NCI-H2107 (cell line): ENCODE results near the gene UMODL1.

Source experiments
- DNase-seq: peaks from one replicate; lab custom pipeline; 2025; lab: John Stamatoyannopoulos, UW

The UMODL1 gene, protein sequence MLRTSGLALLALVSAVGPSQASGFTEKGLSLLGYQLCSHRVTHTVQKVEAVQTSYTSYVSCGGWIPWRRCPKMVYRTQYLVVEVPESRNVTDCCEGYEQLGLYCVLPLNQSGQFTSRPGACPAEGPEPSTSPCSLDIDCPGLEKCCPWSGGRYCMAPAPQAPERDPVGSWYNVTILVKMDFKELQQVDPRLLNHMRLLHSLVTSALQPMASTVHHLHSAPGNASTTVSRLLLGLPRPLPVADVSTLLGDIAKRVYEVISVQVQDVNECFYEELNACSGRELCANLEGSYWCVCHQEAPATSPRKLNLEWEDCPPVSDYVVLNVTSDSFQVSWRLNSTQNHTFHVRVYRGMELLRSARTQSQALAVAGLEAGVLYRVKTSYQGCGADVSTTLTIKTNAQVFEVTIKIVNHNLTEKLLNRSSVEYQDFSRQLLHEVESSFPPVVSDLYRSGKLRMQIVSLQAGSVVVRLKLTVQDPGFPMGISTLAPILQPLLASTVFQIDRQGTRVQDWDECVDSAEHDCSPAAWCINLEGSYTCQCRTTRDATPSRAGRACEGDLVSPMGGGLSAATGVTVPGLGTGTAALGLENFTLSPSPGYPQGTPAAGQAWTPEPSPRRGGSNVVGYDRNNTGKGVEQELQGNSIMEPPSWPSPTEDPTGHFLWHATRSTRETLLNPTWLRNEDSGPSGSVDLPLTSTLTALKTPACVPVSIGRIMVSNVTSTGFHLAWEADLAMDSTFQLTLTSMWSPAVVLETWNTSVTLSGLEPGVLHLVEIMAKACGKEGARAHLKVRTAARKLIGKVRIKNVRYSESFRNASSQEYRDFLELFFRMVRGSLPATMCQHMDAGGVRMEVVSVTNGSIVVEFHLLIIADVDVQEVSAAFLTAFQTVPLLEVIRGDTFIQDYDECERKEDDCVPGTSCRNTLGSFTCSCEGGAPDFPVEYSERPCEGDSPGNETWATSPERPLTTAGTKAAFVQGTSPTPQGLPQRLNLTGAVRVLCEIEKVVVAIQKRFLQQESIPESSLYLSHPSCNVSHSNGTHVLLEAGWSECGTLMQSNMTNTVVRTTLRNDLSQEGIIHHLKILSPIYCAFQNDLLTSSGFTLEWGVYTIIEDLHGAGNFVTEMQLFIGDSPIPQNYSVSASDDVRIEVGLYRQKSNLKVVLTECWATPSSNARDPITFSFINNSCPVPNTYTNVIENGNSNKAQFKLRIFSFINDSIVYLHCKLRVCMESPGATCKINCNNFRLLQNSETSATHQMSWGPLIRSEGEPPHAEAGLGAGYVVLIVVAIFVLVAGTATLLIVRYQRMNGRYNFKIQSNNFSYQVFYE

DNA sequence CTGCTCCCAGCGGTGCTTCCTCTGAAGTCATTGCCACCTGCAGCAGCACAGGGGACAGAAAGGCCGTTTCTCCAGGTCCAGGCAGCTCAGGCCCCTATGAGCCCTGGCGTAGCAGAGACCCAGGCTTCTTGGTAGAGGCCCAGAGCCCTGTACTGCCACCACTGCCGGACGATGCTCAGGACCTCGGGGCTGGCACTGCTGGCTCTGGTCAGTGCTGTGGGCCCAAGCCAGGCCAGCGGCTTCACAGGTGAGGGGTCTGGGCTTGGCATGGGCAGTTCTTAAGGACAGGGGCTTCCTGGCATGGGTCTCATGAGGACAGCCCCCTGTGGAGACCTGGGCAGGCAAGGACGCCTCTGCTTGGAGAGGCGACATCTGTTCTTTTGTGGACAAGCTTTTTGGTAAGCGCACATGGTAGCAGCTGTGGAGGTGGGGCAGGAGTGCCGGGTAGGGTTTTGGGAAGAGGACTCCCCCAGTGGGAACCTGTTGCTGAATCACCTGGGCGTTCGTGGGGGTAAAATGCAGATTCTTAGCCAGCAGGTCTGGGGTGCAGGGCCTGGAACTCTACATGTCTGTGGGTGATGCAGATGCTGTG, at the start of gene UMODL1:
TSS of gene UMODL1 (plus strand) at position 172 of the 592 bp plus-strand sequence. CDS start at position 172, 0 bp downstream.
- no peak for DNase-seq

DNA sequence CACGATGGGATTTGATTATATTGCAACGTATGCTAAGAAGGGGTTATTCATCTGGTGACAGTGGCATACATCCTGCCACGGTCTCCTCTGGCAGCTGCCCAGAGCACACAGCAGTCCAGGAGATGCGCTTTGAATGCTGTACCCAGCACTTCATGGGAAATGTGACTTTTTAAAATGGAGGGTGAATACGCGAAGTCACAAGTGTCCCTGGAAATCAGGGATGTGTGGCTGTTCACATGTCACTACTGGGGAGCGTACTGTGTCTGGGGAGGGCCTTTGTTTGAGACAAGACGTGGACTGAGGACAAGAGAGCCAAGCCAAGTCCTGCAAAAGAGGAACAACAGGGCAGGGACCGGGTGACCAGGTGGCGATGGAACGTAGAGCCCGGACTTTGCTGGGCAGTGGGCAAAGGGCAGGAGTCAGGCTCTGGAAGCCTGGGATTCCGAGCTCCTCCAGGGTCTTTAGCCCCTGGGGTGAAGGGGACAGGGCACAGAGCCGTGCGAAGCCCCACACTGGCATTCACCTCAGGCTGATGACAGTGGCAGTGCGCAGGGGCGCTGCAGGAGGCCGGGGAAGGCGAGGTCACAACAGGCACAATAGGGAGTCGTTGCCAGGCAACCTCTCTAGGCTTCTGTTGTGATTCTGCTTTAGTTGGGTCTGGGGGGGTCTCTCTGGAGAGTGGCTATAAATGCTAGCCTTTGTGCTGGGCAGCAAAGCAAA, 49.6 kb upstream of the UMODL1 start:
- peak; percentile 33 for DNase-seq

DNA sequence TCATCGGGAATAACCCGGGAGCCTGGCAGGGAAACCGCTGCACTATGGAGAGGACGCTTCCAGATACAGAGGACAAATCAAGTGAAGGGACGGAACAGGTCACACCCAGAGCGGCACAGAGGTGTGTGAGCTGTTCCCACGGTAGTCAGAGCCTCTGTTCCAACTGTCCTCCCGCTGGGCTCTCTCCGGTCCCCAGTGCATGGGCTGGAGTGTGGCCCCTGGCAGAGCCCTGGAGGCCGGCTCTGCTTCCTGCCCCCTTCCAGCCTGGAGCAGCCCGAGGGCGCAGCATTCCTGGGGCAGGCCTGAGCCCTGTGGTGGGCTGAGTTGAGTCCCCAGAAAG, 49.1 kb upstream of the UMODL1 start:
- no peak for DNase-seq

DNA sequence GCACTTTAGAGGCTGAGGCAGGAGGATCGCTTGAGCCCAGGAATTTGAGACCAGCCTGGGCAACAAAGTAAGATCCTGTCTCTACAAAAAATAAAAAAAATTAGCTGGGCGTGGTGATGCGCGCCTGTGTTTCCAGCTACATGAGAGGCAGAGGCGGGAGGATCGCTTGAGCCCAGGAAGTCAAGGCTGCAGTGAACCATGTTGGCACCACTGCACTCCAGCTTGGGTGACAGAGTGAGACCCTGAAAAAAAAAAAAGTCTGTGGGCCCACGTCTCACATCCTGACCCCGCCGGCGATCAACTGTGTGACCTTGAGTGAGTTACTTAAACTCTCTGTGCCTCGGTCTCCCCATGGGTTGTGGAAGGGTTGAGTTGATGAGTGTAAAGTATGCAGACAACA, 48.2 kb upstream of the UMODL1 start:
- no peak for DNase-seq

DNA sequence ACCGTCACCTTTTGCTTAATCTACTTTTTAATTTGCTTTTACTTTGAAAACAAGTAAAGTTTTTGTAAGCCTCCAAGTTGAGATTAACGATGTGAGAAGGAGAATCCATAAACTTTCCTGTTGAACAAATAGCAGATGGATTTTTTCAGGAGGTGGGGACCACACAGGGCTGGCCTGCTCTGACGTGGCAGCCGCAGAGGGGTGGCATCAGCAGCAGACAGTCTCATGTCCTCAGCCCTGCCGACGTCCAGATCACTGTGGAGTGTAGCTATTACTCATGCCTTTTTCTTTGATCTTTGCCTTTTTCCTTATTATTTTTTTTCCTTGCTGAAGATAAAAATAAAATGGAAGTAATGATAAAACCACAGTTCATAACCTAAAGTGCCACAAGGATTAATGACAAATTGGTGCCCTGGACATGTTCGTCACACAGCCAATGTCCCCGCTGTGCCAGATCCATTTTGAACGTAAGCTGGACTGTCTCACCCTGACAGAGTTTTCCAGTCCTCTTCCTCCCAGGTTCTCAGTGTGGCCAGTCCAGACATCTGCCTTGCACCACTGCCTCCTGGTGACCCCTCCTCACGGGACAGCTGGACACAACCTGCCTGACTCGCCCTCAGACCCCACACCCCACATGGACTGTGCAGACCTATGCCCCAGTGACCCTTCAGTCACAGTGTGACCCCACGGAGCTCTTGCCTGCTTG, 45.6 kb upstream of the UMODL1 start:
- DNase-seq = no peak

DNA sequence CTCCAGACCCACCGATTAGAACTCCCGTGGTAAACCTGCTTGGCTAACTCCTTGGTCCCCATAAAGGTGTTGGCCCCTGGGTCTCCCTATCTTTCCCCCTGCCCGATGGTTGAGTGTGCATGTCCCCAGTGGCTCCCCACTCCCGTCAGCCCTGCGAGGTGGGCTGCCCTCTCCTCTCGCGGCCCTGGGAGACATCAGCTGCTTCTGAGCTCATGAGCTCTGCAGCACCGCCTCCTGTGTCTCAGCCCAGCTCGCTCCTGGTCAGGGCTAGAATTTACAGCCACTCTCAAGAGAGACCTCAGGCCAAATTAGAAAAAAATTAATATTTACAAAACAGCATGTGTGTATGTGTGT, 45.1 kb upstream of the UMODL1 start:
- no peak for DNase-seq

DNA sequence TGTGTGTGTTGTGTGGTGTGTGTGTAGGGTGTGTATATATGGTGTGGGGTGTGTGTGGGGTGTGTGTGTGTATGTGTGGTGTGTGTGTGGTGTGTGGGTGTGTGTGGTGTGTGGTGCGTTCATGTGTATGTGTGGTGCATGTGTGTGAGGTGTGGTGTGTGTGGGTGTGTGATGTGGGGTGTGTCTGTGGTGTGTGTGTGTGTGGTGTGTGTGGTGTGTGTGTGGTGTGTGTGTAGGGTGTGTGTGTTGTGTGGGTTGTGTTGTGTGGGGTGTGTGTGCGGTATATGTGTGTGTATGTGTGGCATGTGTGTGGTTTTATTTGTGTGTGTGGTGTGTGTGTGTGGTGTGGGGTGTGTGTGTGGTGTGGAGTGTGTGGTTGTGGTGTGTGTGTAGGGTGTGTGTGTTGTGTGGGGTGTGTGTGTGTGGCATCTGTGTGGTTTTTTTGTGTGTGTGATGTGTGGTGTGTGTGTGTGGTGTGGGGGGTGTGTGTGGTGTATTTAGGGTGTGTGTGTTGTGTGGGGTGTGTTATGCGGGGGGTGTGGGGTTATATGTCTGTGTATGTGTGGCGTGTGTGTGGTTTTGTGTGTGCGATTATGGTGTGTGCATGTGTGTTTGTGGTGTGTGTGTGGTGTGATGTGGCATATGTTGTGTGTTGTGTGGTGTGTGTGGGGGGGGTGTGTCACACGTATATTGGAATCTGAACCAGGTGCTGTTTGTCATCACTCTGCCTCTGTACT, 43.9 kb upstream of the UMODL1 start:
- no peak for DNase-seq

DNA sequence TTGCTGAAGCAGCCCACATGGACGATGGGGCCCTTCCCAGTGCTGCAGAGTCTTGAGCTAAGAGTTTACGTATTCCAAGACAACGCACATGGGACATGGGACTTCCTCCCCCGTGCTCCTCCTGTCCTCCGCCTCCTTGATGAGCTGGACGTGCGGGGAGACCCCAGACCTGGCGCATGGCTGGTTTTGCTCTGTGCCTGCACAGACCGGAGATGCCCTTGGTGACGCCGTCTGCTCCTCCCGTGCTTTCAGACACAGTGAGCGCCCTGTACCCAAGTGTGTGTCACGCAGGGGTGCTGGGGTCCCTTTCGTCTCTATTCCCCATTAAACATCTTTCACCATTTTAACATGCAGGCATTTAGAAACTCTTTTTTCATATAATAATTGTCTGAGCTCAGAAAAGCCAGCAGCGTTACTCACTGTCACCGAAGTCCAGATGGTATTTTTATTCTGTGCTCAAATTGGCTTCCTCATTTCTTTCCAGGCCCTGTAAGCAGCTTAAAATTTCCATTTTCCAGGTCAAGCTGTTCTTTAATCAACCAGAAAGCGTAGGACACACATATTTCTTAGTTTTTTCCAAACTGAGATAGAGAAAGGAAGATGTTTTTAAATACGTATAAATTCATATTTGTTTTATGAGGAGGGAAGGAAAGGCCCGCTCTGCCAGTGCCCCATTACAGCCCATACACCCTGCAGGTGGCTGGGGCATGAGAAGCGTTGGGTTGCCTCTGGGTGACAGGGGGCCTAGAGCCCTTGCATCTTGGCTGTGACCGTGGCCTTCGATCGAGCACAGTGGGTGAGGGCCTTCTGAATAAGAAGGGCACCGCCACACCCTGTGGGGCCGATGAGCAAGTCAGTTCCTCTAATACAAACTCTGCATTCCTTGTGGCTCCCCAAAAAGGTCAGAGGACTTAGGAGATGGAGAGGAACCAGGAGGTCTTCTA, 43.0 kb upstream of the UMODL1 start:
- no peak for DNase-seq

DNA sequence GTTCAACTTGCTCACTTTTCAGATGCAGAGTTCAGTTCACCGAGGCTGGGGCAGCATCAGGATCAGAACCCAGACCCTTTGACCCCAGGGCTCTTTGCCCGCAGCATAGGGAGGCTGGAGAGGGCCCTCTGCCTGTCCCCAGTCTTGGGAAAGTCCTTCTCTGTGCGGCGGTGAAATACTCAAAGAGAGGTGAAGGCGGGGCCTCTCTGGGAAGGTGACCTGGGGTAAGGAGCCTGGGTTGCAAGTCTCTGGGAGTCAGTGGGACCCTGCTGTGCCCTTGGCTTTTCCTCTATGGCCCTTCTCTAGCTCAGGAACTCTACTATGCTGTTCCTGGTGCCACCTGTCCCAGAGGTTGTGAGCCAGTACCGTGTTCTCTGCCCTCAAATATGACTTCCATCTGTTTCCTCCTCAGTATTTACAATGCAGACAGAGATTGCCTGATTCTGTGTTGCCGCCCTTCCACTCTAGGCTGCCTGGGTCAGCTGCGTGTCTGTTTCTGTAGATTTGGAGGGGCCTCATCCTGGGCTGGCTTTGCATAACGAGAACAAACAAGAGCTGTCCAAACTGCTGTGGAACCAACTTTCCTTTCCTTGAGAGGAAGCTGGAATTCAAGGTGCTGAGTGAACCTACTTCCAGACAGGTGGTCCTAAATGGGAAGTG, 42.2 kb upstream of the UMODL1 start:
- no peak for DNase-seq

DNA sequence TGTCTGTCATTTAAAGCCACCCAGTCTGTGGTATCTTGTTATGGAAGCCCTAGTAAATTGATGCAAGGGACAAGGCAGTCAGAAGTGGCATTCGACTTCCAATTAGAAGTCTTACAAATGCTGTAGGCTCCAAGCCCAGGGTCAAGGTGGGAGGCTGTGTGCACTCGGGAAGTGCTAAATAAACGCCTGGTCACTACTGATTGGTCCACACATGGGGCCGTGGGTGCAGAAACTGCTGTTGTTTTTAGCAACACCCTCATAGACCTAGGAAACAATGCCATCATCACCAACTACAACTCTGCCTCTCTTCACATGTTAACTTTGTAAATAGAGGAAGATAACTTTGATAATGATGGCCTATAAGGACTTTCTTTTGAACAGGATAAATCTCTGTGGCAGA, 40.8 kb upstream of the UMODL1 start:
- DNase-seq = no peak

DNA sequence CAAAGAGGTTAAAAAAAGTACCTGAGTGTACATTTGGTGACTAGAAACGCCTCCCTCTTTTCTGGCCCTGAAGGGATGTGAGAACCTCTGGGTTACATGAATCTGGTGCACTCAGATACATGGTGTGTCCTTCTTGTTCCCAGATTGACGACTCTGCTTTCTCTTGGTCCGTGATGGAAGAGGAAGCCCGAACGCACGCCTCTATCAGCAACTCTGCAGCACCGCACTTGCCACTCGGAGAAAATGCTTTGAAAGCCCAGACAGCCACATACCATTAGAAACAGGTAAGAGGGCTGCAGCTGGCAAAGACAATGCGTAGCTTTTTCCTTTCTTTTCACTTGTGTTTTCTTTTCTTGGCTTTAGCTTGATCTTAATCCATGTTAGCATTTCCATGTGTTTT, 39.9 kb upstream of the UMODL1 start:
- DNase-seq = no peak

DNA sequence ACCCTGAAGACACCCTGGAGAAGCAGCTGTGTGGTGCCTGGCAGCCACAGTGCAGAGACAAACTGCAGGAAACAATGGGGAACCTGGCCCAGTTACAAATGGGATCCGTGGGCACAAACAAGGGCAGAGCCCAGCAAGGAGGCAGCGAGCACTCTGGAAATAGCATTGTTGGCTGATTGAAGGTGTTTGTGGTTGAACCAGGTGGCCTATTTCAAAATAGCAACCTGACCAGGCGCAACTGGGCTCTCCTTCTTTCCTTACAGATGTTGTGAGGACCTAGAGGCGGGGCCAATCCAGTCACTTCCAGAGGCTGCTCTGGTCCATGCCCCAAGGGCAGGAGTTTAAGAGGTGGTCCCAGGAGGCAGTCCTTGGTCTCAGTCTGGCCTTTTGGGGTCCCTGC, 39.3 kb upstream of the UMODL1 start:
- DNase-seq = peak; percentile 41

DNA sequence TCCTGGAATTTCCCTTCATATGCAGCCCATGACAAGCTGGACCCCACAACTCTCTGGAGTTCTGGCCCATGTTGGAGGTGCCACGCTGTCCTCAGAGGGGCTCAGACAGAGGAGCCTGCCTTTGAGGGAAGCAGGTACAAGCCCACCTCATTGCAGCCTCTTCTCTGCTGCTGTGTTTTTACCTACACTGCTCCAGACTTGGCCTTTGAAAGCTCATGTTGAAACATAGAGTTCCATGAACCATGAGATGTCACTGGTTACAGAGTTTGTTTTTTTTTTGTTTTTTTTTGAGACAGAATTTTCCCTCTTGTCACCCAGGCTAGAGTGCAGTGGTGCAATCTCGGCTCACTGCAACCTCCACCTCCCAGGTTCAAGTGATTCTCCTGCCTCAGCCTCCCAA, 38.9 kb upstream of the UMODL1 start:
- no peak for DNase-seq

DNA sequence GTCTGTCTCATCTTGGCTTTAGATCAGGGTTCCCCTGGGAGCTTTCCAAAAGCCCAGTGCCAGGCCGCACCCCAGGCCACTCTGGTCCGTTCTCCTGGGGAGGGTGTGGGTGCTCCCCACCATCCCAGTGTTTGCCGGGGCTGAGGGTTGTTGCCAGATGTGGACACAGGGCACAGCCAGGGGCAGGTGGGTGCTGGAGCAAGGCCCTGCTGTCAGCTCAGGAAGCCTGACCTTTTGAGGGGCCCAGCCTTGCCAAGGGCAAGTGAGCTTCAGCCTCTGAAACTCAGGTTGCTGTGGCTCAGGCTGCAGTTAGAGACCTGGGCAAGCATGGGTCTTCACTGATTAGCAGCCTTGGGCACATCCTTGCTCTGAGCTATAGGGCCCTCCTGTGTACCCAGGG, 38.1 kb upstream of the UMODL1 start:
- DNase-seq = no peak

DNA sequence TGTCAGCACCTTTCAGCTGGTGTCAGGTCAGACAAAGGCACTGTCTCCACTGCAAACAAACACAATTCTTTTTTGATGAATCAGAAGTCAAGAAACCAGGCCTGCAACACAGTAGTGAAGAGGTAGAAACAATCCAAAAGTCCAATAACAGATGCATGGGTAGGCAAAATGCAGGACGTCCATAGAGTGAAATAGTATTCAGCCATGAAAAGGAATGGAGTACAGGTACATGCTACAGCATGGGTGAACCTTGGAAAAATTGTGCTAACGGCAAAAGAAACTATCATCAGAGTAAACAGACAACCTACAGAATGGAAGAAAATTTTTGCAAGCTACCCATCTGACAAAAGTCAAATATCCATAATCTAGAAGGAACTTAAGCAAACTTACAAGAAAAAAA, 34.8 kb upstream of the UMODL1 start:
- no peak for DNase-seq

DNA sequence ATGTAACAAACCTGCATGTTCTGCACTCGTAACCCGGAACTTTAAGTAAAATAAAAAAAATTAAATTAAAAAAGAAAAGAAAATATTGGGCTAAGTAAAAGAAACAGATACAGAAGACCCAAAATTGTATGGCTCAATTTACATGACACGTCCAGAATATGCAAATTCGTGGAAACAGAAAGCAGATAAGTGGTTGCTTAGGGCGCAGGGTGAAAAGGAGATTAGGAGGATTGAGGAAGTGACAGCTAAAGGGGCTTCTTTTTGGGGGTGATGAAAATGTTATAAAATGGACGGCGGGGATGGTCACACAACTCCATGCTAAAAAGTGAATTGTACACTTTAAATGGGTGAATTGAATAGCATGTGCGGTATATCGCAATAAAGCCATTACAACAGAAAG, 33.6 kb upstream of the UMODL1 start:
- DNase-seq = no peak

DNA sequence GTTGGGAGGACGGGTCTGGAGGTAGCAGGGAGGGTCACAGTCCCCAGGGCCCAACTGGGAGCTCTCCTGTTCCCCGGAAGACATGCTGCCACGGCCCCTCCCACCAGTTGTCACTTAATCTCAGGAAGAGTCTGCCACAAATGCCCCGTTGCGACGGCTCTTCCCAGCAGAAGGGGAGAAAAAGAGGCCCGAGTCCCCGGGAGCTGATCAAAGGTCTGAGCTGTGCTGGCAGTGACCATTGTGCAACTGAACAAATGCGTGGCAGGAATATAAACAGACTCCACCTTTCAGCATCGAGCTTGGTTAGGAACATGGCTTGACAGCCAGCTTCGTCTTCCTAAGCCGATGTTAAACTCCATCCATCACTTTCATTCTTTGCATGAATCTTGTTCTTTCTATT, 33.2 kb upstream of the UMODL1 start:
- DNase-seq = no peak

DNA sequence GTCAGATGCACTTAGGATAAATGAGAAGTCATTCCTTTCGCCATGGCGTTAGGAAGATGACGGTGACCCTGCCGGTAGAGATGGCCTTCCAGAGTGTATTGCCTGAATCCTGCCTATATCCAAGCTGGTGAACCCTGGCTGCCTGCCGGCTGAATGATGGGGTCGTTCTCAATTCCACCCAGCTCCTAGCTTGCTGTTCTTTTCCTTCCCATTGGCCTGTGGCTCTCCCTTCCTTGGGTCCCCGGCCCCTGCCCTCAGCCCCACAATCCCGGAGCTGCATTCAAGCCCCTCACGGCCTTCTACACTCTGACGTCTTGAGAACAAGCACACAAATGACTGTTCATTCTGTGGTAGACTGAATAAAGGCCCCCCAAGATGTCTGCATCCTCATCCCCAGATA, 32.7 kb upstream of the UMODL1 start:
- no peak for DNase-seq
